ENCODE measurements around the gene AKAP9.
A peak's percentile ranks its signal among the peaks of the same experiment; 100 is the strongest.
"Not testable (repeated sequence)": the region's sequence is repeated elsewhere in the genome, so short reads cannot be mapped to it uniquely, and the experiment has no call there.

AKAP9 gene

GRCh38 chr7:91940572-91941341, at the start of gene AKAP9:
TSS of gene AKAP9 (plus strand) at chr7:91940862. CDS start at chr7:91941100, 238 bp downstream.
- DNase-seq = peak; percentile 60

GRCh38 chr7:91892099-91892705, 48.5 kb upstream of the AKAP9 start:
- DNase-seq = peak; percentile 24

DNA sequence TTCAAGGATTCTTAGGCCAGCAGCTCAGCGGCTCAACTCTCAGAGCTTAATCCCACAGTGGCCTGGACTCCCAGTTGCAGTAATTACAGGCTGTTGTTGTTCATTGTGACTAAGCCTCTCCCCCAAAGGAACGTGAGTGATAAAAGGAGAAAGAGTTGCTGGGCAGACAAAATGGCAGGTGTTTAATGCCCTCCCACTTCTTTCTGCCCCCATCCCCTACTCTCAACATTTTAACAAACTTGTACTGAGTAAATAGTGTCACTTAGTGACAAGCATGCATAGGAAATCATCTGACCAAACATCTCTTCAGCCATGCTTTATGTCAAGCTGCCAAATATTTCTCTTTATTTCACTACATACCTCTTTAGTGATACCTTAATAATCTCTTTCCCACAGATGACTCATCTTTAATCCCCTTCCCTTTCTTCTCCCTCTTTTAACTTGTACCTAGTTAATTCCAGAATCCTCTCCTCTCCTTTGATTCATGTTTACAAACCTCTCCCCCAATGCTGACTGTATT, 47.8 kb upstream of the AKAP9 start:
- no peak for DNase-seq

DNA sequence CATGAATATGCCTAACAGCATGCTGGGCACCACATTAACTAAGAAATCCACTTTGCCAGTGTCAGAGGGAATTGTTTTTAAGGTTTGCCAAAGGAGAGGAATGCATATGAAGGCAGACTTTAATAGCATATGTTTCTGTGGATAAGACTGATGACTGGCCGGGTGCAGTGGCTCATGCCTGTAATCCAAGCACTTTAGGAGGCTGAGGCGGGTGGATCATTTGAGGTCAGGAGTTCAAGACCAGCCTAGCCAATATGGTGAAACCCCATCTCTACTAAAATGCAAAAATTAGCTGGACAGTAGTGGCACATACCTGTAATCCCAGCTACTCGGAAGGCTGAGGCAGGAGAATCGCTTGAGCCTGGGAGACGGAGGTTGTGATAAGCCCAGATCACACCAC, 47.0 kb upstream of the AKAP9 start:
- DNase-seq = not testable (repeated sequence)

DNA sequence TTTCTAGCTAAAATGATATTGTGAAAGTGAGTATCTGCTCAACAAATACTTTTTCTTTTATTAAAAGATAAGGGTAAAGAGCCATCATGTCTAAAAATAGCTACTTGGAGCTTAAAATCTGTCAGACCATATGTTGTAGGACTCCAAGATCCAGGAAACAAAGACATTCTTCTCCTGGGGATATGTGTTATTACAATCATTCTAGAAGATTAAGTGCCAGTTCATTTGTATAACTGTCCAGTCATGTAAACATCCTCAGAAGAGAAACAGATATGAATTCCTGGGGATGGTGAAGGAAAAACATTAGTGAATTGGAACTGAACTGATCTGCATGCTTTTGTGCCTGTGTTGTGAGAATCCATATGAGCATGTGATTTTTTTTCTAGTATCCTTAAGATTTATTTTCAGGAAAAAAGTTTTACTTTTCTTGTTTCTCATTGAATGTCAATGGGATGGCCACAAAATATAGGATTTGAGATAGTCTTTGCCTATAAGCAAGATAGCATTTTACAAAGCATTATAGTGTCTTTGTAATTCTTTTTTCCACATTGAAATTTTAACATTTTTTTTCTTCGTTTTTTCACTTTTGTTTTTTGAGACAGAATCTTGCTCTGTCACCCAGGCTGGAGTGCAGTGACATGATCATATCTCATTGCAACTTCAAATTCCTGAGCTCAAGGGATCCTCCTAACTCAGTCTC, 45.7 kb upstream of the AKAP9 start:
- no peak for DNase-seq

GRCh38 chr7:91898240-91898992, 42.2 kb upstream of the AKAP9 start:
- no peak for DNase-seq

- DNase-seq = no peak
Observed at GRCh38 chr7:91899563-91899962, 41.1 kb upstream of the AKAP9 start.

DNA sequence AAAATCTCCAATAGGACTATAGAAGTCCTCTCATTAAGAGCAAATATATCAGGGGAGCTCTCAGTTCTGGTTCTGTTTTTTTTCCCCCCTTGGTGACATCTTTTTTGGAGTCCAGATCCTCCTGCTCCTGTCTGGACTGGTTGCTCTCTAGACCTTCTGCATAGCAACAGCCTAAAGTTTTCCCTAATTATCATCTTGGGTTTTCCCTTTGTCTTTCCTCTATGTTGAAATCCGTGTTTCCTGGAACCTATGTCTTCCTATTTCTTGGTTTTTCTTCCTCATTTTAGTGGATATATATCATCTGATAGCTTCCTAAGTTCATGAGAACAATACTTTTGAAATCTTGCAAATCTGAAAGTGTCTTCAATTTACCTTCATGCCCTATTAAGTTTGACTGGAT, 30.5 kb upstream of the AKAP9 start:
- DNase-seq = no peak

DNA sequence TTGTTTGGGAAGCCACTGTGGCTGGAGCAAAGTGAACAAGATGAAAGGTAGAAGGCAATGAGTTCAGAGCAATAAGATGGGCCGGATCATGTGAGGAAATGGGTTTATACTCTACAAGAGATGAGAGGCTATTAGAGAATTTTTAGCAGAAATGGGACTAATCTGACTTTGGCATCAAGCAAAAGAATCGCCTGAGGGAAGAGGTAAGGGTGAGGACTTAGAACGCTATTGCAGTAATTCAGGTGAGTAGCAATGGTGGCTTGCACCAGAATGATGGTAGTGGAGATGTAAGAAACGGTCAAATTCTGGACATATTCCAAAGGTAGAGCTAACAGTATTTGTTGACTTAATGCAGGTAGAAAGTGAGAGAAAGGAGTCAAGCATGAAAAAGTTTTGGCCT, 29.5 kb upstream of the AKAP9 start:
- DNase-seq = no peak

DNA sequence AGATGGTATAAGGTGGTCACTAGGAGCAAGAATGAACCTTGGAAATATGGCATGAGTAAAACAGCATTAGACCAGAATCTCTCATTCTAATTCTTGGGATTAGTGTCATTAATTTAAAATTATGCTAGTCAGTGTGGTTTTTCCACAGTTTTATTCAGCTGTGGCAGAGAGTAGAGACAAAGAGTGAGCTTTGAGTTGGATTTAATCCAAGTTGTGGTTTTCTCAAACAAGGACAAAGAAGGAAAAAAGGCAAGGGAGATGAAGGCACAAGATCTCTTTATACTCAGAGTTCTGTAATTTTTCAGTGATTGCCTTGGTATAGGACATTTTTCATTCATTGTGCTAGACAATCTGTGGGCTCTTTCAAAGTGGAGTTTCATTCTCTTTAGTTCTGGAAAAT, 28.2 kb upstream of the AKAP9 start:
- DNase-seq = no peak

GRCh38 chr7:91913612-91914011, 27.1 kb upstream of the AKAP9 start:
- no peak for DNase-seq

- no peak for DNase-seq
Observed at GRCh38 chr7:91915401-91916050, 25.1 kb upstream of the AKAP9 start.

DNA sequence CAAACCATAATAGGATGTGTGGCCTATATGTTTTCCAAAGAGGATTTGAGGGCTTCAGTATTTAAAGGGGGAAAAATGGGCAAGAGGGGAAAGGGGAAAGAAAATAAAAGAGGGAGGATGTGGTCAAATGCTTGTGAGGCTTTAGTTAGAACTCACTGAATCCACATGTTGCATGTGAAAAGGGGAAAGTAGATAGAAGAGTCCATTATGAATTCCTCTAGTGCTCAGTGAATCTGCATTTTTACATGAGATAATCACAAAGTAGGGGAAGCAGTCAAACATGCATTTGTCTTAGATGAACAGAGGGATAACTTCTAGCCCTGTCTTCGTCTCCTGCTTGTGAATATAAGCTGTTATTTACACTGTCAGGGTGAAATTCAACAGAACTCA, 24.6 kb upstream of the AKAP9 start:
- DNase-seq = no peak

GRCh38 chr7:91918356-91918755, 22.3 kb upstream of the AKAP9 start:
- no peak for DNase-seq

DNA sequence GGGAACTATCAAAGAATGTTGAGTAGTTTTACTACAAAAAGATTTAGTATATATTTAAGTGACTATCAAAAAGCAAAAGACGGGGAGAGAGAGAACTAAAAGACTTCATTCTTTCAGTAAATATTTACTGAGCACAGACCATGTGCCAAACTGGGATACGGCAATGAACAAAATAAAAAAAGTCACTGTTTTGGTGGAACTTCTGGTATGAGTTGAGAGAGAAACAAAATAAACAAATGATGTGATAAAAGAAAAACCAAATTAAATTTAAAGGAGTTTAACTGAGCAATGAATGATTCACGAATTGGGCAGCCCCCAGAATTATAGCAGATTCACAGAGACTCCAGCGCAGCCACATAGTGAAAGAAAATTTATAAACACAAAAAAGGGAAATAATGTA, 17.8 kb upstream of the AKAP9 start:
- no peak for DNase-seq

- DNase-seq = no peak
Observed at GRCh38 chr7:91927912-91928311, 12.8 kb upstream of the AKAP9 start.

GRCh38 chr7:91929463-91929862, 11.2 kb upstream of the AKAP9 start:
- no peak for DNase-seq

DNA sequence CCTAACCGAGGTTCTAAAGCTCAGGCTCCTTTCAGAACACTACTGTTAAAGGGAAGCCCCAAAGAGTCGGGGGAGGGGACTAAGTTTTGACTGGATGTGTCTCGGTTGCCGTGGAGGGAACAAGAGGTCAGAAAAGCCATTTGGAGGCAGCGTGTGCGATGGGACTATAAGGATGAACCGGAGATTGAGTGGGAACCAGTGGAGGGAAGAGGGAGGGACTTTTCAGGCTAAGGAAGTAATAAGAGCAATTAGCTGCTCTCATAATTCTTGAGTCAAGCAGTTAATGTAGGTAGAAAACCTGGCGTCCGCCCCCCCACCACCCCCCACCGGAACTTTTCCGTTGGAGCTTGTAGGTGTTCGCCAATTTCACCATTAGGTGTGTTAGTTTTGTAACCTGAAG, 491 bp upstream of the AKAP9 start:
- DNase-seq = peak; percentile 19

DNA sequence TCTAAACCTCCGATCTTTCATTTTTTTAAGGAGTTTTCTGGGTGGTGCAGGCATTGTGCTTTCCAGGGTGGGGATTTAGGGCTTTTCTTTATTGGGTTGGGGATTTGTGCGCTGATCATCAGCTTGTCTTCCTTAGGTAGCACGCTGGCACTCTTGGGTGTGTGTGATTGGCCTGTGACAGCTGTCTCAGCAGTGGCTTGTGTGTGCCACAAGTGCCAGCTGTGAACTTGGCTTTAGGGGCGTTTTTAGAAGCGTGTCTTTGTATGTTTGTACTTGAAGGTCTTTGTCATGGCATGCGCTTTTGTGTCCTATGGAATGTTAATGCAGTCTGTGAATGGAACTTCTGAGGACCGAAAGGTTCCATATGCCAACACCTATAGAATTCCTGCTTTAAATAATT, 788 bp downstream of the AKAP9 start:
- DNase-seq = peak; percentile 12

GRCh38 chr7:91942312-91942711, 1.6 kb downstream of the AKAP9 start:
- DNase-seq = no peak

DNA sequence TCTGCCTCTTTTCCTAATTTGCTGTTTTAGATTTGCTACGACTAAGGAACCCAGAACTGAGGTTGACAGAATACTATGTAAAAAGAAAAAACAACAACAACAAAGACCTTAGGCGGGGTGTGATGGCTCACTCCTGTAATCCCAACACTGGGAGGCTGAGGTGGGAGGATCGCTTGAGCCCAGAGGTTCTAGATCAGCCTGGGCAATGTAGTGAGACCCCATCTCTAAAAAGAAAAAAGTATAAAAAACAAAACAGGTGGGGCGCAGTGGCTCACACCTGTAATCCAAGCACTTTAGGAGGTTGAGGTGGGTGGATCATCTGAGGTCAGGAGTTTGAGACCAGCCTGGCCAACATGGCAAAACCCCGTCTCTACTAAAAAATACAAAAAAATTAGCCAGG, 4.3 kb downstream of the AKAP9 start:
- DNase-seq = not testable (repeated sequence)

DNA sequence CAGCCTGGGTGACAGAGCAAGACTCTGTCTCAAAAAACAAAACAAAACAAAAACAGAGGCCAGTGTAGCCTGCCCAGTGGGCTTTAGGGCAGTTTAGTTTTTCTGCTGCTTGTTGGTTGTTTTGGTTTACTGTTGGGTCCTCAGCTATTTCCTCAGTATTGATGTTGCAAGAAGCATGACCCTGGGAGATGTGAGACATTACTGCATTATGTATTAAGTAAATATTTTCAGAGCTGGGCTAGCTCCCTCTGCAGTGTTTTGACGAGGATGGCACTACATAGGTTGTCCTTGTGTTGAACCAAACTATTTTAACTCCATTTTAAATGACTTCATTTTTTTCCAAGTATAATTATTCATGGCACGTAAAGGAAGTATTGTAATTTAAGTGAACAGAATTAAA, 4.8 kb downstream of the AKAP9 start:
- no peak for DNase-seq

DNA sequence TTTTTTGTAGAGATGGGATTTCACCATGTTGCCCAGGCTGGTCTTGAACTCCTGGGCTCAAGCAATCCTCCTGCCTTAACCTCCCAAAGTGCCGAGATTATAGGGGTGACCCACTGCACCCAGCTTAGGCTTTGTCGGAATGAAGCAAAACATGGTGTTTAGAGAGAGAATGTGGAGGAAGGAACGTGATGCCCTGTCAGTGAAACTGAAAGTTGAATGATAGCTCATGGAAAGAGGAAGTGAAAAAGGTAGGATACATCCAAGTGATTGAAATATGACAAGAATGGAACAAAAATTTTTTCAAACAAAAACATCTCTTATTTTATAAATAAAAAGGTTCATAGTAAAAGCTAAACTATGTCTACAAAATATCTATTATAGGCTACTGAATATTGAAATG, 5.9 kb downstream of the AKAP9 start:
- no peak for DNase-seq
